Choroid plexus epithelial cell (primary cell): Measurements from ENCODE around the gene RANBP1.
A peak's percentile ranks its signal among the peaks of the same experiment; 100 is the strongest.

ENCODE experiments used
- DNase-seq: peaks from one replicate; pipeline ENCODE4 v3.0.0-alpha.2; 2010; ENCODE audit warnings: low read depth
- H3K4me3 ChIP-seq: 2 replicates; pipeline ENCODE4 v1.5.1; 2011; ENCODE audit warnings: low read depth, mild to moderate bottlenecking, control low read depth, low read length, moderate library complexity
- TF ChIP-seq, protein P1 (sequence below): conservative IDR thresholded peaks from 2 replicates; pipeline ENCODE4 v1.5.1; 2011; ENCODE audit warnings: low read depth, mild to moderate bottlenecking, control low read depth, inconsistent platforms, low read length, moderate library complexity

Gene RANBP1

DNA sequence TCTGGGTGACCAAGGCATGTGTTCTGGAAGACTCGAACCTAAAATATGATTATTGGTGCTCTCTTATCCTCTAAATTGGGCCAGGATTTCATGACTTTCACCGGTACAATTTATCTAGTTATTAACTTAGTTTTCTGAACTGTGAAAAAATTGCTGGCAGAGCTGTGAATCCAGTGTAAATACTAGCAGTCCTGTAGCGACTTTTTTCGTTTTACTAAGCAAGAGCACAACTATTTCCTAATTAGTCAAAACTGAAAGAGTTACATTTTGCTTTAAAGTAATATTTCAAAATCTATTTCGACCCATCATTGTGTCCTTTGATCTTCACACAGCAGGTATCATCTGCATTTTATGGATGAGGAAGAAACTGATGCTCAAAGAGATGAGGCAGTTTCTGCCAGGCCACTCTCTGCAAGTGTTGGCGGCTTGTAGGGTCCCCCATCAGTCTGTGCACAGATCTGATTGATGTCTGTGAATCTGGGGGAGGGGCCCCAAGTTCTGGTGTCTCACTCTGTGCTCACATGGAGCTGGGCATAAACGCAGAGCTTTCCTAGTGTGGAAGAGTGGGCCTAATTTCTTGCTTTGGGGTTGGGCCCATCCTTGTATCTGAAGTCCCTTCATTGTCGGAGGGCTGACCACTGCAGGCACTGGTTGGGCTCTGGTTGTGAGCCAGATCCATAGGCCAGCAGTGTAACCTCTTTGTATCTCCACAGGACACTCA is 2.6 kb downstream of the RANBP1 start:
- DNase-seq = no peak
- TF ChIP-seq, protein P1, sequence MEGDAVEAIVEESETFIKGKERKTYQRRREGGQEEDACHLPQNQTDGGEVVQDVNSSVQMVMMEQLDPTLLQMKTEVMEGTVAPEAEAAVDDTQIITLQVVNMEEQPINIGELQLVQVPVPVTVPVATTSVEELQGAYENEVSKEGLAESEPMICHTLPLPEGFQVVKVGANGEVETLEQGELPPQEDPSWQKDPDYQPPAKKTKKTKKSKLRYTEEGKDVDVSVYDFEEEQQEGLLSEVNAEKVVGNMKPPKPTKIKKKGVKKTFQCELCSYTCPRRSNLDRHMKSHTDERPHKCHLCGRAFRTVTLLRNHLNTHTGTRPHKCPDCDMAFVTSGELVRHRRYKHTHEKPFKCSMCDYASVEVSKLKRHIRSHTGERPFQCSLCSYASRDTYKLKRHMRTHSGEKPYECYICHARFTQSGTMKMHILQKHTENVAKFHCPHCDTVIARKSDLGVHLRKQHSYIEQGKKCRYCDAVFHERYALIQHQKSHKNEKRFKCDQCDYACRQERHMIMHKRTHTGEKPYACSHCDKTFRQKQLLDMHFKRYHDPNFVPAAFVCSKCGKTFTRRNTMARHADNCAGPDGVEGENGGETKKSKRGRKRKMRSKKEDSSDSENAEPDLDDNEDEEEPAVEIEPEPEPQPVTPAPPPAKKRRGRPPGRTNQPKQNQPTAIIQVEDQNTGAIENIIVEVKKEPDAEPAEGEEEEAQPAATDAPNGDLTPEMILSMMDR = no peak
- H3K4me3 ChIP-seq = peak overlapping the region; percentile 78

DNA sequence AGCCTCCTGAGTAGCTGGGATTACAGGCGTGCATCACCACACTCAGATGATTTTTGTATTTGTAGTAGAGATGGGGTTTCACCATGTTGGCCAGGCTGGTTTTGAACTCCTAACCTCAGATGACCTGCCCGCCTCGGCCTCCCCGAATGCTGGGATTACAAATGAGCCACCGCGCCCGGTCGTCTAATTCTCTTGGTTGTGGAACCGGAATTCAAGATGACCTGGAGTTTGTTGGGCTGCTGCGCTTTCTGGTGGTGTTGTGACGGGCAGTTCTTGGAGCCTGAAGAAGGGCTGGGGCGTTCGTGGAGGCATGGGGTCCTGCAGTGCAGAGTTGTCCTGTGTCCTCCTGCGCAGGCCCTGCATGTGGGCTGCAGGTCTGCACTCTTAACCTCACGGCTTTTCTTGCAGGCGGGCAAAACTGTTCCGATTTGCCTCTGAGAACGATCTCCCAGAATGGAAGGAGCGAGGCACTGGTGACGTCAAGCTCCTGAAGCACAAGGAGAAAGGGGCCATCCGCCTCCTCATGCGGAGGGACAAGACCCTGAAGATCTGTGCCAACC is 6.0 kb downstream of the RANBP1 start:
- no peak for DNase-seq
- TF ChIP-seq, protein P1 = no peak
- no peak overlapping the region for H3K4me3 ChIP-seq

DNA sequence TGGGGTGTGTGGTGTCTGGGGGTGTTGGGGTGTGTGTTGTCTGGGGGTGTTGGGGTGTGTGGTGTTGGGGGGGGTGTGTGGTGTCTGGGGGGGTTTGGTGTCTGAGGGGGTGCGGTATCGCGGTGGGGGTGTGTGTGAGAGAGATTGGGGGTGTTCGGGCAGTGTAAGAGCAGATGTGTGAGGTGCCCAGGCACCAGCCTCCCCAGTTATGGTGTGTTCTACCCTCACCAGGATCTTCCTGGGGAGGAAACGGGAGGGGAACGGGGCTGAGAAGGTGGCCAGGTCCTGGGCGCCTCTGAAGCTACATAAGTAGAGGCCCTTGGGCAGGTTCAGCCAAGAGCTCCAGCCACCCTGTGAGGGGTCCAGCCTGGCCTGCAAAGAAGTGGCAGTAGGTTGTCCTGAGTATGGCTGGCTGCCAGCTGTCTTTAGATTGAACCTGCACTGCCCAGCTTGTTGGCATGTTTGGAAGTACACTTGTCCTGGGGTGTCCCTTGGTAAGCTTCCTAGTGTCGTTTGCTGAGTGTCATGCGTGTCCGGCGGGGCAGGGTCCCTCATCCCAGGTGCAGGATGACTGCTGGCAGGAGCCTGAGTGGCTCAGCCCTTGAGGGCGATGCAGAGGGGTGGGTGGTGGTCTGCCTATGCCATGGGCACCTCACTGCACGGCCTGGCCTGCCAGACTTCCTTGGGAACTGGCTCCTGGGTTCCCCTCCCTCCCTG is 7.6 kb downstream of the RANBP1 start:
- no peak for DNase-seq
- TF ChIP-seq, protein P1 = no peak
- no peak overlapping the region for H3K4me3 ChIP-seq

DNA sequence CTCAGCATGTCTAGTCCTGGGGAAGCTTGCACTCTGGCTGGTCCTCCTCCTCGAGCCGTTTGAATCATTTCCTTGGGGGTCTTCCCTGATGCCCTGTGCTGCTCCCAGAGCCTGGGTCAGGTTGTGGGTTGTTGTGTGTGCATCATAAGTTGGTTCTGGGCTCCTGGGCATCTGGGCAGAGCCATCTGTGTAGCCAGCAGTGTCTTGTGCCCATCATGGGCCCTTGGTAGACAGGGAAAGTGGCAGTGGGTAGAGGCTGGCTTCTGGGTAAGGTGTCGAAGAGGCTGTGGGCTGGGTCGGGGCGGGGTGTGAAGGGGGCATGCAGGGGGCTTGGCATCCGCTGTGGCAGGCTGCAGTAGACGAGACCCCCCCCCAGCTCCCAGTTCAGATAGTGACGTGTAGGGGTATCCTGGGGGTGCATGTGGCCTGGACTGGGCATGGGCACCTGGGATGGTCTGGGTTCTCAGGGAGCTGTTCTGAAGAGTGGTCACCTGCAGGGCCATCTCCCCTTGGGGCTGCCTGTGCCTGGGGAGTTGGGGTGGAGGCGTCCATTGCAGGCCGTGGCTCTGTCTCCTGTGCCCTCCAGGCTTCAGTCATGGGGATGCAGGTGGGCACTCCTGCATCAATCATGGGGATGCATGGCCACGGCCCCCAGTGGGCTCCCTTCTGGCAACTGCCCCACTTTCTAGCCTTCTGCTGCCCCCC is 8.3 kb downstream of the RANBP1 start:
- H3K4me3 ChIP-seq = no peak overlapping the region
- TF ChIP-seq, protein P1 = no peak
- DNase-seq = no peak

DNA sequence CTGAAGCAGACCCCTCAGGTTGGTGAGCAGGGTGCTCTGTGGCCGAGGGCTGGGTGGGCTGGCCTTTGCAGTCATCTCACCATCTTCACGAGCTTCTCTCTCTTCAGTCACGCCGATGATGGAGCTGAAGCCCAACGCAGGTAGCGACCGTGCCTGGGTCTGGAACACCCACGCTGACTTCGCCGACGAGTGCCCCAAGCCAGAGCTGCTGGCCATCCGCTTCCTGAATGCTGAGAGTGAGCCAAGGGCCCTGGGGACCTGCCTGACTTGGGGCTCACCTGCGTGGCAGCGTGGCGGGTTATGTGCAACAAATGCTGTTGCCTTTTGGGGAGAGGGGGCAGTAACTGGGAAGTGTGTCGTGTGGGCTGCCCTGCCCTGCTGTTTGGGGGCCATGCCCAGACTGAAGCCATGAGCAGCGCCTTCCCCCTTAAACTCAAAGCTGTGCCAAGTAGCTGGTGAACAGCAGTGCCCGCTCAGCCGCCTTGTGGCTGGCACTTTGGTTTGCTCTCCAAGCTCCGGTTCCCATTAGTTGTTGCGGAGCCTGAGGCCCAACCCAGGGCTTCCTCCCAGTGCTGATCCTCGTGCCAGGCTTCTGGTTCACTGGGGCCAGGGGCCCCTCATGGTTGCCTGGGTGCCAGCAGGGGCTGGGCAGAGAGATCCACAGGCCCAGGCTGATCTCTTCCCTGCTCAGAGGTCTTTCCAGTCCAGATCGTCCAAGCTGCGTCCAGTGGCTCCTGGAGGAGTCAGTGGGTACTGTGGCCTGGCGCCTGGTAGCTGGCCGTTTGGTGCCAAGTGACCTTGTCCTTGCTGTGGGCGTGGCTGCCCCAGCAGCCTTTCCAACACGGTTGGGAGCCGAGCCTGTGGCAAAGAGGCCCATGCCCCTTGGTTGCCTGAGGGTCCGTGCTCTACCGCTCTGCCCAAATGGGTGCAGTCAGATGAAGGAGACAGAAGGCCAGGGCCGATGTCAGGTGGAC is 9.6 kb downstream of the RANBP1 start:
- H3K4me3 ChIP-seq = no peak overlapping the region
- TF ChIP-seq, protein P1 = no peak
- no peak for DNase-seq
